GM10248 (cell line): Measurements from ENCODE around the gene EPHB1.

Experiments
- CTCF ChIA-PET: fragments of 300-600 bp; sonication (Branson Sonifier 250); formaldehyde crosslinking; extraction: SDS; loops from one replicate; lab custom pipeline; 2021; ENCODE audit warnings: antibody characterized with exemption; lab: Yijun Ruan, JAX
- POLR2A ChIA-PET: fragments of 350-650 bp; sonication (Branson Sonifier 250); formaldehyde crosslinking; extraction: SDS; loops from one replicate; lab custom pipeline; 2020; ENCODE audit warnings: antibody characterized with exemption; lab: Yijun Ruan, JAX
- DNase-seq: peaks from one replicate; pipeline ENCODE4 v3.0.0; 2012; ENCODE audit errors: extremely low spot score
- CTCF ChIP-seq: IDR thresholded peaks from 2 replicates; pipeline ENCODE4 v1.5.1; 2012; ENCODE audit warnings: mild to moderate bottlenecking, low read depth; ENCODE audit errors: extremely low read depth, missing control alignments, control extremely low read depth

EPHB1 gene

DNA sequence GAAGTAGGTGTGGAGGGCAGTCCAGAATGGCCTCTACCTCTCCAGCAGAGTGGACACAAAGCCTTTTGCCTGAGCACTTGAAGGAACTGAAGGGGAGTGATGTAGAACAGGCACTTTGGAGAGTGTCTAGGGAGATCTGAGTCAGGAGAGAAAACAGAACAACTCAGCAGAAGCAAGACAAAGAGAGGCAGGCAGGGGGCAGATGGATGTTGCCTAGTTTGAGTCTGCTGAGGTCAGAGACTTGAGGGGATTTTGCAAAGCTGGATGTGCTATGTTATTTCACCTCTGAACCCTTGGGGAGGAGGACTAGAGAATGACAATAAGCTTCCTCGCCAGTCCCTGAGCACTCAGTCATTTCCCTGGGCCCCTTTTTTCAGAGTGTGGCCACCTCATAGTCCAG, 366.4 kb downstream of the EPHB1 start:
- CTCF ChIA-PET, result interaction anchor here (1.3 kb wide), 1 partner anchor 15 kb away, joined by 3 read pairs; no protein-coding TSS in a partner anchor
- POLR2A ChIA-PET, result no interaction called here
- DNase-seq, result no peak
- TF ChIP-seq CTCF, result no peak

GRCh38 chr3:135163701-135164100, 368.6 kb downstream of the EPHB1 start:
- ChIA-PET POLR2A (no interaction called here), CTCF (no interaction called here)
- no peak for DNase-seq
- TF ChIP-seq CTCF, result no peak

- no peak for DNase-seq
- no peak for TF ChIP-seq CTCF
- ChIA-PET POLR2A (no interaction called here), CTCF (no interaction called here)
Observed at GRCh38 chr3:135165260-135165659, 370.2 kb downstream of the EPHB1 start.

DNA sequence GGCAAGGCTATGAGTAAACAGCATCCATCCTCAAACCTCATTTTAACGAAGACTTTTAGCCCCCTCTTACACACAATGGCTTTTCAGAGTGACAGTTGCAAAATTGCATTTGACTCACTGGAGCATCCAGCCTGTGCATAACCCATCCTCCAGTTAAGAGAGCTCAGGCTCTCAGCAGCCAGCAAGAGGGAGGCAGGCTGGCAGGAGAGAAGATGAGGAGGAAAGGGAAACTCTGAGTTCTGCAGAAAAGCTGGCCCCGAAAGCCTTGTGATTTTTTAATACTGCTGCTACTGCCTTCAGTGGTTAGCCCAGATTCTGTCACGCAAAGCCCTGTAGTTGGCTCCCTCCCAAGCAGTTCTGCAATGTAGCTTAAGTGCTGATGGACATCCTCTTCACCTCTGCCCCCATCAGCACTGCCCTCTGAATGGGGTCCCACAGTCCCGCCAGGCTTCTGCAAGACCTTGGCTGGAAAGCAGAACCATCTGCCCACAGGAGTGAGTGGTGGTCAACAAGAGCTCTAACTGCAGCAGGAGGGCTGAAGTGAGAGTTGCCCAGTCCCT, 371.3 kb downstream of the EPHB1 start:
- no peak for TF ChIP-seq CTCF
- ChIA-PET CTCF (no interaction called here), POLR2A (no interaction called here)
- DNase-seq, result no peak

- ChIA-PET CTCF (interaction anchor here (1.1 to 2.1 kb wide), 2 partner anchors 11 to 17 kb away, joined by 5 to 6 read pairs; no protein-coding TSS in a partner anchor), POLR2A (no interaction called here)
- no peak for TF ChIP-seq CTCF
- DNase-seq, result no peak
Observed at GRCh38 chr3:135168822-135169221, 373.8 kb downstream of the EPHB1 start.

DNA sequence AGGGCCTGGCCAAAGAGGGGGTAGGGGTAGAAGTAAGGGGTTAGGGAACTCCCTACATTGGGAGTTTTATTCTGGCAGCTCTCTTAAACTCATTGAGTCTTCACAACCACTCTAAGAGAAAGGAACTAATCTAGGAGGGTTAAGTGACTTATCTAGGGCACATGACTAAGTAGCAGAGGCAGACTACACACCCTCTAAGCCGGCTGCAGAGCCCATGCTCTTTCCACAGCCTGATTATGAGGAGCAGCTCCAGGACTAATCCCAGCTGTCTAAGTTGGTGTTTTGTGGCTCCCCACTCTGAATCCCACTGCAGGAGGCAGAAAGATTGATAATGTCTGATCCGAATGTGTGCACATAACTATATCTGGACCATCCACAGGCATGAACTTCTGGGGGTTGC, 374.6 kb downstream of the EPHB1 start:
- no peak for TF ChIP-seq CTCF
- no peak for DNase-seq
- CTCF ChIA-PET, result interaction anchor here (1.1 to 2.1 kb wide), 3 partner anchors 12 to 17 kb away, joined by 3 to 6 read pairs (median 5); no protein-coding TSS in a partner anchor
- POLR2A ChIA-PET, result no interaction called here

GRCh38 chr3:135170732-135171131, 375.7 kb downstream of the EPHB1 start:
- CTCF ChIA-PET, result interaction anchor here (1.1 kb wide), 1 partner anchor 18 kb away, joined by 3 read pairs; no protein-coding TSS in a partner anchor
- no peak for DNase-seq
- no peak for TF ChIP-seq CTCF
- POLR2A ChIA-PET, result no interaction called here
